Activated CD8-positive, alpha-beta memory T cell treated with anti-CD3 and anti-CD28 coated beads, Interleukin-2, amount 50 U/mL, for 1 hour (primary cell): ENCODE results near the gene AFAP1.

Experiments used
- DNase-seq: peaks from one replicate; pipeline ENCODE4 v3.0.0-alpha.2; 2020; ENCODE audit errors: extremely low read depth

AFAP1 gene

DNA sequence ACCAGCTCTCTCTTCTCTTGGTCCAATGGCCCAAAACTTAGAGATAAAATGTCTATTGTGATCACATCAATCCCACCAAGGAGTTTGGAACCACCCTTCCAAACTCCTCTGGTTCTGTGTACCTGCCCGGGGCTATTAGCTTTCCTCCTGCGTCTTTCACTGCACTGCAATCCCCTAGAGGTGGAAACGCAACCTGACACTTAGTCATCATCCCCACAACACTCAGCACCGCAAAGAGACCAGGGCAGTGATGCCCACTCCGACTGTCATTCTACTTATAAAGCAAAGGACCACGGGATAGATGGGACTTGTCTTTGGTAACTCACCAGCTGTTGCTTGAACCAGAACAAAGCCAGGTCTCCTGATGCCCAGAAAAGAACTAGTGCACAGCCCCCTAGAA lies 22.0 kb downstream of the AFAP1 start:
- no peak for DNase-seq

DNA sequence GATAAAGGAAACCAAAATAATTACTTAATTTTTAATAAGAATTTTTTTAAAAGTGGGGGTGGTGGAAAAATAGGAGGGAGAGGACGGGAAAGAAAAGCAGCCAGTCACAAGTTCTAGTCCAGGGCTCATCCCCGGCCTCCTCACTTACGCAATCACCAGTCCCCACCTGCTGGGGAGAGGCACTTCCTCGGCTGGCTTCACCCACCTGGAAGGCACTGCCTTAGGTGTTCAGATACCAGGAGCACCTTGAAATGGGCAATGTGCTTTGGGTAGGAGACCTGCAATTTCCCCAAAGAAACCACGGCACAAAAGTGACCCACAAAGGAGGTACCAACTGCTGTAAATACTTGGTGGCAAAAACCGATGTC lies 23.8 kb downstream of the AFAP1 start:
- DNase-seq = no peak

DNA sequence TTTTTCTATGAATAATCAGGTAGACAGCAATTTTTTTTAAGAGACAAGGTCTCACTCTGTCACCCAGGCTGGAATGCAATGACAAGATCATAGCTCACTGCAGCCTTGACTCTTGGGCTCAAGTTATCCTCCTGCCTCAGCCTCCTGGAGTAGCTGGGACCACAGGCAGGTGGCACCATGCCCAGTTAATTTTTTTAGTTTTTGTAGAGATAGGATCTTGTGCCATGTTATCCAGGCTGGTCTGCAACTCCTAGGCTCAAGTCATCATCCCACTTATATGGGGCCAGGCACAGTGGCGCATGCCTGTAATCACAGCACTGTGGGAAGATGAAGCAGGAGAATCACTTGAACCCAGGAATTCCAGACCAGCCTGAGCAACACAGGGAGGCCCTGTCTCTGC lies 26.8 kb downstream of the AFAP1 start:
- no peak for DNase-seq

DNA sequence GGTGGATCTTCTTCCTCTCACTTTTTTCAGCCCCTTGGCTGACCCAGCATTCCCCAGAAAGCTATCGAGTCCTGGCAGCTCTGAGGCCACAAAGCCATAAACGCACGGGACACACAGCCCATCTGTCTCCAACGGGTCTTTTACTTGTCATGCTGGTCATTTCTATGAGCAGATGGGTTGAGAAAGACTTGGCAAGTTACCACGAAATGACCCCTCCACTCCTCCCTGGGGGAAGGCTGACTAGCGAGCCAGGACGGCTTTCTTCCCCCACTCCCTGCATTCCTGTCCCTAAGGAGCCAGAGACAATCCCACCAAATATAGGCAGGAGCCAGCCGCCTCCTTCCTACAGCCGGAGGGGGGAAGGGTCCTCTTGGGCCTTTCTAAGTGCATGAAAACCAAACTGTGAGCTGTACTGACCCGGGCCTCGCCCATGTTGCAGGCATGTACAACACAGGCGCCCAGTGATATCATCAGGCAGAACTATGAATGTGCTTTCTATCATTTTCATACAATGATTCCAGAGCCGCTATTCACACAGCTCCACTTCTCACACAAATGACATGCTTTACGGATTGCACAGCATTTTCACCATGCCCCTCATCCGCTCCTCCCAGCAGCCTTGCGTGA lies 28.6 kb downstream of the AFAP1 start:
- DNase-seq = no peak

DNA sequence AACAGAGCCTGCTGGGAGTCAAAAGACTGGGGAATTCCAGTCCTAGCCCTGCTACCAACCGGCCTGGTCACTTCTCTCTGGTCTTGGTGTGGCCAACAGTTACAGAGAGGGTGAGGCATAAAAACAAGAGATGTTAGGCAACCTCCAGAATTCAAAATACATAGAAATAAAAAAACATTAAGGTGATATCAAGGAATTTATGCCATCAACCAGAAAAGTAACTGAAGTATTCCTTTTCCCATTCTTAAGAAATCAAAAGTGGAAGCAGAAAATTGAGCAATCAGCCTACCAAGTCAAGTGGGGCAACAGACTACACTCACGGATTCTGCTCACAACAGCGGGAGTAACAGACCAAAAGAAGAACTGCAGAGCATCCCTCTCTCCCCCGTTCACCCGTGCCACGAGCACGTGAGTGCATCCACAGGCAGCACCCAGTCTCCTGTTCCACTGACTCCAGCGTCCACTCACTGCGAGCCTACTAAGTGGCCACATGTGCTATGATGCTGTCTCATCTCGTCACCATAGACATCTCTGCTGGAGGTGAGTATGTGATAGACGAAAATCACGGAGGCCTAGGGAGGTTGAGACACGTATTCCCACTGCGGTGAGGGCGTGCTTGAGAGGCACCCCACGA lies 29.3 kb downstream of the AFAP1 start:
- DNase-seq = no peak

DNA sequence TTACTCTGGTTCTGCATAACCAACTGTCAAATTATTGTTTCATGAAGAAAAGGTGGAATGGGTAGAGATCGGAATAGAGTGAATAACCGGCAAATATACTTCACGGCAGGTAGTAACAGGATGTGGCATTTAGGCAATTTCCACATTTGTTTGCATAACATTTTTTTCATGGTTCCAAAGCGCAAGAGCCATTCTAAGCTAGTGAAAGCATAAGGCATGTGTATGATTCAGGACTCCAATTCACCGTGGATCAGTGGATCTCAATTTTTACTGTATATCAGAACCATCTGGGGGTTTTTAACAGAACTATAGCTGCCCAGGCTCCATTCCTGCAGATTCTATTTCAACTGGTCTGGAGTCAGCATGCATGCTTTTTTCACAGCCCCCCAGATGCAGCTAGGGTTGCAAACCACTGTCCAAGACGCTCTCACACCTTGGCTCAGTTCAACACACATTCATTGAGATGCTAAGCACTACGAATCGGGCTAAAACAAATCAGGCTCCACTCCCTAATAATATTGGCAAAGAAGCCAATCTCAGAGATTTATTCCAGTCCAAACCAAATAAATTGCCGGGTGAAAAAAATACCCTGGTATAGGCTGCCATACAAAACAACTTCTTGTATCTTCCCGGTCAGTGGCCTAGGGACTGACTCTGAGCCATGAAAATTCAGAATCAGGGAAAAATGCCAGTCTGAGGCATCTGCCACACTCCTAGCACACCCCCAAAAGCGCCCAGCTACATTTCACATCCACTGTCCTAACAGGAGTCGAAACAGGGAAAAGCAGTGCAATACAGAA lies 30.0 kb downstream of the AFAP1 start:
- DNase-seq = no peak

DNA sequence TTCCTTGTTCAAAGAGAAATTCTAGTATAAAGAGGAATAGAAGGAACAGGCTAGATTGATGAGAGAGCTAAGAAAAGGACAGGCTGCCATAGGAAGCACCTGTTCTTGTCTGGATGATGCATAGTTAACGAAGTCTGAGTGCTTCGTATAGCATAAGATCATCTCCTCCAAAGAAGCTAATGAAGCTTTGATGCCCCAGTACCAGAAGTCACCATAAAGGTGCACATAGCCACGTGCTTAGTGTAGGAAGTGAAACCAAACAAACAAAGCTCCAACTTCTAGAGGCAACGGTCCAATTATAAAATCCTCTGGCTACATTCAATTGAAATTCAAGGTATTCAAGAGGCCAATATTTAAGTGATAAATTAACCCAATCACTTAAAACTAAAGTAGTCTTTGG lies 31.0 kb downstream of the AFAP1 start:
- DNase-seq = no peak

DNA sequence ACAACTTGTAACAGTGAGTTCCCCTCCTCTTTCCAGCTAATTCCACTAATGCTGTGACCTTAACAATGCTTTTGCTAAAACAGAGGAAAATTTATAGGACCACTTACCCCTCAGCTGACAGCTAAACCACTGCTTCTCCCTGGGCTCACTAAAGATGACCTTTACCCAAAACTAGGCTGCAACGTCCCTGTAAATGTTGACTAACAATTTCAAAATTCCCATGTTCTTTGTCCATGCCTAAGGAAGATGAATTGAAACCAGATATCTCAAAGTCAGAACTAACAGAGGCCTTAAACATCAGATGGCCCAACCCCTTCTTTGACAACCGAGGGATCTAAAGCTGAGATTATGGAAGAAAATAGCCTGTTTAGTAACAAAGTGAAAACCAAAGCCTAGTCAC lies 32.5 kb downstream of the AFAP1 start:
- DNase-seq = no peak

DNA sequence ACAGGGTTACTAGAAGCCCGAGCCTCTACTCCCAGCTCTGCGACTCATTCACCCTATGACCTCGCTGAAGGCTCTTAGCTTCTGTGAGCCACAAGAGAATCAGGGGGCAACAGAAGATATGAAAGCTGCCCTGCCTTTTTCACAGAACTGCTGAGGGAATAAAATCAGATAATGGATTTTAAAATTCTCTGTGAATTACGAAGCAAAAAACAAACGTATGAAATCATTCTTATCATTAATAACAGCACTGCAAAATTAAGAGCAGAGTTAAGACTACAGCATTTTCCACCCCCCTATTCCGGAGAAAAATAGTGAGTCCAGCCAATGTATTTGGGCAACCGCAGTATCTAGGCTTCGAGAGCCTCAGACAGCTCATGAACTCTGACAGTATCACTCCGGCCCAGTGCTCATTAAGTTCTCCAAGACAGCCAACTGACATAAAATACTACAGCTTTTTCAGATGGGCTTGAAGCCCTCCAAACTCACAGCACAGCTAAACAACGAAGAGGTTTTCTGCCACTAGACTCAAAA lies 33.4 kb downstream of the AFAP1 start:
- DNase-seq = no peak

DNA sequence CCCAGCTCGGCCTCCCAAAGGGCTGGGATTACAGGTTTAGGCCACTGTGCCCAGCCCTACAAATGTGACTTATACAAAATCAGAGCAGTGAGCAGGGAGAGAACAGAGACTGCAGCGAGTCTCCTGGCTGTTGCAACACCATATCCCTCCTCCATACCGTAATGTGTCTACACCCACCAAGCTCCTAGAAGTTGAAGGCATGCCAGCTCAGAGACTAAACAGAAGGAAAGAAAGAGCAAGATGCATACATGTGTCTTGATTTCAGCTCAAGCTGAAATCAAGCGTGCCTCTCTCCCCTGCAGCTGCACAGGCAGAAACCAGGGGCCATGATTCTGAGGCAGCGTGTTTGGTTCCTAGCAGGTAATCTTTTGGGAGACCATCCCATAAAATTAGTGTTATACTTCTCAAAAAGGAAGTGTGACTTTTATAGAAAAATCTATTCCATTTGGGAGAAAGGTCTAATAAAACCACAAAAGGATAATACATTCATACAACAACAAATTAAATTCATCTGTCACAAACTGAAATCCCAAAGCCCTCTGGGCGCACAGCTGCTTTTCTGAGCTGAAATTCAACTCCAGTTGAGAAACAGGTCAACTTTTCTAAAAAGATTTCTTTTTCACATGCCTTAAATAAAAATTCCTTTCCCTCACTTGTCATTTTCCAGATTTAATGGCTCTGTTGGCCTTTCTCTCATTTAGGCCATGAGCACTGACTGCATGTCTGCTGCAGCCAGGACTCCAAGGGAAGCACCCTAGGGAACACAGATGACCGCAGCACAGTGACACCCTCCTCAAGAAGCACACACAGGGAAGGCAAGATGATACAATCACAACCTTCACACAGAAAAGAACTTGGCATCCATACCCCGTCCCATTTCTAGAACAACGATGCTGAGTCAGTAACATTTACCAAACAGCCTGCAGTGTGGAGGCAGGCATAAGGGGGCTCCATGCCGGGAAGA lies 34.4 kb downstream of the AFAP1 start:
- no peak for DNase-seq

DNA sequence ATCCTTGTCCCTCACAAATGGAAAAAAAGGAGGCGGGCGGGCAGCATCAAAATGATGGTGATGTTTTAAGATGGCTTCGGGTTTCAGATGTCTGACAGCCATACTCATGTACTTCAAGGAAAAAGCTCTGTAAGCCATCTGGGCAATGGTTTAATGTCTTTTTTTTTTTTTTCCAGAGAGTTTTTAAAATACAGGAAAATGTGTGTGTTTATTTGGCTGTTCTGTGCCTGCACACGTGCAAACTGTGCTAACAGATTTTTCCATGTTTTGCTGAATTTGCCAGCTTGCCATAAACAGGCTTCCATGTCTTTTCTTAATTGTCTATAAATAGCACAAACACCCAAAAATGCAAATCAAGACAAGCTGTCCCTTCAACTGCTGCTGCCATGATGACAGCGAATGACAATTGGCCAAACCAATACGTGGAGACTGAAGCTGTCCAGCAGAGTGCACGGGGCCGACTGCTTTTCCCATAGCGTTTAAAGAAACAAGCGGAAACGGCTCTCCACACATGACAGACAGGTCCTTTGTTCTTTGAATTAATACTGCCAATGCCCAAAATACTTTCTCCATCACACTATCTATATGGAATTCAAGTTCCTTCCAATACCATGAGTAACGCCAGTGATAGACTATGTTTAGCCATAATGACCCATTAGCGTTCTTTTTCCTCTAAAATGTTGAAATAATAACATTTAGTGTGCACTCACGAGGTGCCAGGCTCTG lies 35.7 kb downstream of the AFAP1 start:
- no peak for DNase-seq

DNA sequence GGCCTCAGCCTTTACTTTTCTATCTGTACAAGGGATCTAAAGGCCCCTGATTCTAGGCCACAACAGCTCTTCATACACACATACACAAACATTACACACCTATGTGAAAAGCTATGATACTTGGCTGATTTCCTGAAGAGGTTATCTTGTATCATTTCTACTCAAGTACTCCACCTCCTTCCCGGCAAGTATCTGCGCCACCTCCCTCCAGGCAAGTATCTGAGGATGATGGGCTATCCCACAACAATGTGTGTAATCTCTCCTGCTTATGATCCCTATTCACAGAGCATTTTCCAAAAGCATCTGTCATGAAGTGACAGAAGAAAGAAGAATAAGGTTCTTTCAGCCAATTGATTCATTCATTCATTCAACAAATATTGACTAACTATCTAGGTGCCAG lies 36.8 kb downstream of the AFAP1 start:
- DNase-seq = no peak

DNA sequence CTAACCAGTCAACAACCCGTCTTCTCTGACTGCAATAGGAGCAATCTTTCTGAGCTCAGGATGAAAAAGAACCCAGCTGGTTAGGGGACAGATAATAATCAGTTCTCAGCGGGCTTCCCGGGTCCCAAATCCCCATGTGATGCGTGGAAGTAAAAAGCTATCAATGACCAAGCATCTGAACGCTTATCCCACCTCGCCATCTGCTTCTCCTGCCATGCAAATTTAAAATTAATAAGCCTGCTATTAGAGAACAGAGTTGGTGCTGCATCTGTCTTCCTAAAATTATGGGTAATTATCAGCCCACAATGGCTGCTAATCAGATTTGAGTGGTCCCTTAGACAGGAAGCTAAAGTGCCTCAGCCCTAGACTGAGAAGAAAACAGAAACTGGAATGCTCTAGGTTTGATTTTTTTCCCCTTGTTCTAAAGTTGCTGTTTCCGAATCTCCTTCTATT lies 37.5 kb downstream of the AFAP1 start:
- no peak for DNase-seq

DNA sequence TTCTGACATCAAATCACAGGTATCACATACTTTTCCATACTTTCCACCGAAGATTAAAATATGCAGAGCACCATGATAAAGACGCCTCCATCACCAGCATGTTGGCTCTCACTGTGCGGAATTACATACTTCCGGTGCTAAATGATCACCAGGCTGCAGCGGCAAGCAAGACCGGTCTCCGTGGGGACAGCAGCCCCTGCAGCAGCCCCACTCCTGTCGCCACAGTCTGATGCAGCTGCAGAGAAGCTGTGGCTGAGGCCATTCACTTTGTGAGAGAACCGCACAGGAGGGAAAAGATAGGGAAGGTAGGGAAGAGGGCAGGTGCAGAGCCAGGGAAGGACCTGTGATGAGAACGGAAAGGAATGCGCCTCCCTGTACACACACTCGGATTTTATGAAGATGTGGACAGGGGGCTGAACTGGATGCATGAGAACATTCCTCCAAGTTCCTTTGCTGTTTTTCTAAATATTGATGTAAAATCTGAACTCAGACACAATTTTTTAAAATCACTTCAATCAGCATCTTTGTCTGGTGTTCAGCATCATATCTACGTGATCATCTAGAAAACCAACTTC lies 38.3 kb downstream of the AFAP1 start:
- no peak for DNase-seq

DNA sequence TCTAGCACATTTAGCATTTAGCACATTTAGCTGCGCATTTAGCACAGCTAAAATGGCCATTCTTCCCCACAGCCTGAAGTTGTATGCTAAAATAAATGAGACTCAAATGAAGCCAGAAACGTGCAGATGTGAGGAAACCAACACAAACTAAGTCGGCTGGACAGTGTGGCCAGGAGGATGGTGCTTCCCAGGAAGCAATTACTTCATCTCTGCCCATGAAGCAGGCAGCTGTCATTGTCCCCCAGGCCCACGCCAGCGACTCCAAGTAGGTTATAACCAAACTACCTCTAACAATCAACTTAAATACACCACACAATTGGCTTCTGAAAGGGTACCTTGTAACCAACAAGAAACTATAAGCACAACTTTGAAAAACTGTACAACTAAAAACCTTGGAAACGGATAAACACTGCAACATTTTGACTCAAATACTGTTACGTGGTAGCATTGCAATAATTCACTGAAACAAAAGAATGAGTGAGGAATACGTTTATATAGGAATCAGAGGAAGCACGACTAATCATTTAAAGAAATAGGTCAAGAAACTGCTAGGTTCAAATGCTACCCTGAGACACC lies 39.2 kb downstream of the AFAP1 start:
- no peak for DNase-seq

DNA sequence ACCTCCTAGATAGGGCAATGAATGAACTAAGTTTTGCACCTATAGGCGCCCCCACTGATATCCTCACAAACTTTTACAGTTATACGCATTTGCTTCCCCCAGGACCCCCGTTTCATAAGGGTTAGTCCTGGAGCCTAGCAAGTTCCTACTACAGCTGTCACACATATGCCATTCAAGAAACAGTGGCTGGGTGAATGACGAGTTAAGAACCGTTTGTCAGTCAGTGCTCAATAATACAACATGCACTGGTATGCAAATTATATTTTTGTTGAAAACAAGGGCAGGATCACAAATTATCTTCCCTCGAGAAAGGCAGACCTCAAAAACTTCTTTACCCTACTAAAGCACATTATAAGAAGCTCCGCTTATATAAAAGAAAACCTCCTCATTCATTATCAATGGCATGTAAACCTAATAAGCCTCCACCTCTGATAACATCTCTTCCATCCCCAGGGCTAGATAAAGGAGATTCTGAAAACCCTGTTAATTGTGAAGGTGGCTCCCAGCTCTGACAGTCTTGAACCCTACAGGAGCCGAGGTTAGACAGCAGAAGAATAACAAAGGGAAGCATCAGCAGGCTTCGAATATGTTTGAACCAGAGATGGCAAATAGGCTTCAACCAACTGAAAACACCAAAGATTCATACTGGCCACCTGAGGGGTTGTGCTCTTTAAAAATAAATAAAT lies 40.3 kb downstream of the AFAP1 start:
- DNase-seq = no peak

DNA sequence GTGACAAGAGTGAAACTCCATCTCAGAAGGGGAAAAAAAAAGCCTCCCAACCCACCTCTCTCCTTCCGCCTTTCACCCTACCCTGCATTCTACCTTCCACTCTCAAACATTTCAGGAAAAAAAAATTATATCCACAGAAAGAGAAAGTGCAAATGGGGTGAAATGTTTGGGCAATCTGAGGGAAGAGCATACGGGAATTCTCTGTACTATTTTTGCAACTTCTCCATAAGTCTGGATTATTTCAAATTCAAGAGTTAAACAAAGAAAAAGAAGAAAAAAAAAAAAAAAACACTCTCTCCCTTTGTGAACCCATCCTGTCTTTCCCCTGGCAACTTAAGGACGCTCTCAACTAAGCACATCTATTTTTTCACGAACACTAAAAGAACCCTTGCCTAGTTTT lies 41.3 kb downstream of the AFAP1 start:
- DNase-seq = no peak

DNA sequence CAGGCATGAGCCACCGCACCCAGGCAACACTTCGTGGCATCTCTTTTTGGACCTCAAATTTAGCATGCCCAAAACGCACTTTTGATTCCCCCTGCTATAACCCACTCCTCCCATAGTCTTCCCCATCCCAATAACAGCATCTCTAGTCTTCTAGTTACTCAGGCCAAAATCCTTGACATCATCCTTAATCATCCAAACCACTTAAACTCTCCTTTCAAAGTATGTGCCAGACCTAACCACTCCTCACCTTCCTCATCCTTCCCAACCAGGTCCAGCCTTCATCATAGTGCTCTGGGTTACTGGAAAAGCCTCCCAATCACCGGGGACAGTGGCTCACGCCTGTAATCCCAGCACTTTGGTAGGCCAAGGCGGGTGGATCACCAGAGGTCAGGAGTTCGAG lies 41.9 kb downstream of the AFAP1 start:
- no peak for DNase-seq

DNA sequence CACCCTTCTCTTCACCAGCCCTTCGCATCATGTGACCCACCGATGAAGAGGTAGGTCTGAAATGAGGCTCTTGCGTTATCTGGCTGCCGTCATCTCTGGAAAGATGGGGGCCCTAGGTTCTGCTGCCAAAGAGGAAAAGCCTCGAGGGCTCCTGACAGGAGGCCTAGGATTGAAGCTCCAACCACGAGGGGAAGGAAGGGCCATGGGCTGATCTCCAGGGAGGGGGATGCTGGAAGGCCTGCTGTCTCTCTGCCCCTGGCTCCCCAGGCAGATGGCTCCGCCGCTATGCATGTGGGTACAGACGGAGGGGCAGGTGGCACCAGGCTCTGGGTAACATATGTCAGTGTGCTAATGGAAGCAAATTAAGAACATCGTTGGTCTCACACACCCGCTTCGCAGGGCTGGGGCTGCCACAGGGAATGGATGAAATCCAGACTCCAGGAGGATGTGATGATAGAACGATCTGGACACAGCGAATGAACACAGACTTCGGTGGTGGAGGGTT lies 44.9 kb downstream of the AFAP1 start:
- no peak for DNase-seq
